NCI-H1417 (cell line): ENCODE data around the gene MED16.
A peak's percentile ranks its signal among the peaks of the same experiment; 100 is the strongest.
"Not testable (repeated sequence)": the region's sequence is repeated elsewhere in the genome, so short reads cannot be mapped to it uniquely, and the experiment has no call there.

ENCODE experiments used
- DNase-seq, 3 experiments: peaks; one replicate each; lab custom pipeline; 2025; lab: John Stamatoyannopoulos, UW

Gene MED16

GRCh38 chr19:827710-828321 is 65.2 kb downstream of the MED16 start, which contains the start of gene AZU1:
AZU1 (plus strand) TSS chr19:827837; CDS start chr19:827847, 10 bp downstream.
- DNase-seq, result no peak

GRCh38 chr19:827314-827709 is 65.7 kb downstream of the MED16 start:
- DNase-seq, result no peak

GRCh38 chr19:825897-826644 is 66.9 kb downstream of the MED16 start:
- no peak for DNase-seq

- DNase-seq, result no peak
Measured at GRCh38 chr19:824885-825284, 68.1 kb downstream of the MED16 start.

GRCh38 chr19:823565-824121 is 69.3 kb downstream of the MED16 start:
- no peak for DNase-seq

- DNase-seq, result peak in 2 of 3 experiments; percentile 77 to 80
Measured at GRCh38 chr19:821825-822503, 71.0 kb downstream of the MED16 start, which contains the start of gene PLPPR3. PLPPR3 (minus strand) TSS chr19:821955; CDS start chr19:821559, 396 bp downstream.

DNA sequence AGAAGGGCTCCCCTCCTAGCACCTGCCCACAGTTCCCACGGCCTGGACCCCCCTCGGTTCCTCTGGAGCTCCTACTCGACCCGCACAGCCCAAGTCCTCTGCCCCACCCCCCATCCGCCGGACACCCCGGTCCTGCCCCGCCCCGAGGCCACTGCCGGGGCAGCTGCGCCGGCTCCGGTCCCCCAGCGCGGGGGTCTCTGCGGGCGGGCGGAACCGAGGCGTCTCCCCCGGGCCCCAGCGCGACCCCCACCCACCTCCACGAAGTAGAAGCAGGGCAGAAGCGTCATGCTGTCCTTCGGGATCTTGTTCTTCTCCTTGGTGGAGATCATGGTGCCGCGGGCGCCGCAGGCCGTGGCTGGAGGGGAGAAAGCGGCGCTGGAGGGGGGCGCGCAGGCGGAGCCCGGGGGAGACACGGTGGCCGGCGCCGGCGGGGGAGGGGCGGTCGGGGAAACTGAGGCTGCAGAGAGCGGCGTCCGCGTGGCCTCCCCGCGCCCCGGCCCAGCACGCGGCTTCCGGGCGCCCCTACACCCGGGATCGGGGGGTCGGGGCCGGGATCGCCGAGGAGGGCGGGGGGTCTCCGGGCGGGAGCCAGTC is 71.7 kb downstream of the MED16 start:
- DNase-seq, result peak in 2 of 3 experiments; percentile 55 to 57

DNA sequence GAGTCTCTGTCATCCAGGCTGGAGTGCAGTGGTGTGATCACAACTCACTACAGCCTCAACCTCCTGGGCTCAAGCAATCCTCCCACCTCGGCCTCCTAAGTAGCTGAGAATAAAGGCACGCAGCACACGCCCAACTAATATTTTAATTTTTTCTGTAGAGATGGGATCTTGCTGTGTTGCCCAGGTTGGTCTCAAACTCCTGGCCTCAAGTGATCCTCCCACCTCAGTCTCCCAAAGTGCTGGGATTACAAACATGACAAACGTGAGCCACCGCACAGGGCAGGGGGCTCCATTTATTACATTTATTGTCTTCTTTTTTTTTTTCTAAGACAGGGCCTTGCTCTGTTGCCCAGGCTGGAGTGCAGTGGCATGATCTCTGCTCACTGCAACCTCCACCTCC is 72.8 kb downstream of the MED16 start:
- DNase-seq, result not testable (repeated sequence)
